Measurements from ENCODE around the gene TXNRD1.
"Not testable (repeated sequence)": the region's sequence is repeated elsewhere in the genome, so short reads cannot be mapped to it uniquely, and the experiment has no call there.

TXNRD1 gene

GRCh38 chr12:104376650-104377513 is 161.3 kb downstream of the TXNRD1 start:
- H3K36me3 Mint-ChIP-seq (ENCODE audit: insufficient read depth) = no peaks in the 10 kb centered on the region
- H3K27ac Mint-ChIP-seq (ENCODE audit: low read depth) = no peak overlapping the region
- H3K4me3 Mint-ChIP-seq = no peak overlapping the region
- no peaks in the 10 kb centered on the region for H3K9me3 Mint-ChIP-seq
- no peak for ATAC-seq (replicated peaks; ENCODE audit: extremely low read depth, poor library complexity, severe bottlenecking)
- H3K4me1 Mint-ChIP-seq = peaks cover 13% of the 10 kb centered on the region
- no peak for DNase-seq (ENCODE audit: low spot score in 2 of 2)
- peaks cover 7% of the 10 kb centered on the region for H3K27me3 Mint-ChIP-seq

- Mint-ChIP-seq H3K4me1 (peaks cover 13% of the 10 kb centered on the region), H3K27ac (ENCODE audit: low read depth) (no peak overlapping the region), H3K4me3 (no peak overlapping the region), H3K9me3 (no peaks in the 10 kb centered on the region), H3K36me3 (ENCODE audit: insufficient read depth) (no peaks in the 10 kb centered on the region), H3K27me3 (peaks cover 8% of the 10 kb centered on the region)
- DNase-seq (ENCODE audit: low spot score in 2 of 2) (no peak), ATAC-seq (replicated peaks; ENCODE audit: extremely low read depth, poor library complexity, severe bottlenecking) (no peak)
Measured at GRCh38 chr12:104377514-104377812, 161.9 kb downstream of the TXNRD1 start.

GRCh38 chr12:104378427-104378826 is 162.8 kb downstream of the TXNRD1 start:
- Mint-ChIP-seq H3K27ac (ENCODE audit: low read depth) (no peak overlapping the region), H3K4me3 (no peak overlapping the region), H3K27me3 (peaks cover 8% of the 10 kb centered on the region), H3K4me1 (peaks cover 13% of the 10 kb centered on the region), H3K9me3 (no peaks in the 10 kb centered on the region), H3K36me3 (ENCODE audit: insufficient read depth) (no peaks in the 10 kb centered on the region)
- no peak for ATAC-seq (replicated peaks; ENCODE audit: extremely low read depth, poor library complexity, severe bottlenecking)
- DNase-seq (ENCODE audit: low spot score in 2 of 2) = no peak

- H3K27ac Mint-ChIP-seq (ENCODE audit: low read depth) = no peak overlapping the region
- DNase-seq (ENCODE audit: low spot score in 2 of 2) (no peak), ATAC-seq (replicated peaks; ENCODE audit: extremely low read depth, poor library complexity, severe bottlenecking) (no peak)
- peaks cover 8% of the 10 kb centered on the region for H3K27me3 Mint-ChIP-seq
- no peaks in the 10 kb centered on the region for H3K9me3 Mint-ChIP-seq
- peaks cover 13% of the 10 kb centered on the region for H3K4me1 Mint-ChIP-seq
- H3K4me3 Mint-ChIP-seq = no peak overlapping the region
- H3K36me3 Mint-ChIP-seq (ENCODE audit: insufficient read depth) = no peaks in the 10 kb centered on the region
Measured at GRCh38 chr12:104381341-104381730, 165.8 kb downstream of the TXNRD1 start.

- Mint-ChIP-seq H3K27me3 (peaks cover 8% of the 10 kb centered on the region), H3K9me3 (no peaks in the 10 kb centered on the region), H3K4me1 (peaks cover 13% of the 10 kb centered on the region), H3K27ac (ENCODE audit: low read depth) (no peak overlapping the region), H3K36me3 (ENCODE audit: insufficient read depth) (no peaks in the 10 kb centered on the region), H3K4me3 (no peak overlapping the region)
- DNase-seq (ENCODE audit: low spot score in 2 of 2) = peak; percentile 73 to 78
- peak; percentile 85 for ATAC-seq (replicated peaks; ENCODE audit: extremely low read depth, poor library complexity, severe bottlenecking)
Measured at GRCh38 chr12:104381731-104382480, 166.3 kb downstream of the TXNRD1 start.

GRCh38 chr12:104384141-104384880 is 168.7 kb downstream of the TXNRD1 start:
- Mint-ChIP-seq H3K4me1 (peaks cover 13% of the 10 kb centered on the region), H3K27me3 (peaks cover 8% of the 10 kb centered on the region)
- no peak for DNase-seq (ENCODE audit: low spot score in 2 of 2)

GRCh38 chr12:104385510-104385909 is 169.9 kb downstream of the TXNRD1 start:
- H3K27ac Mint-ChIP-seq (ENCODE audit: low read depth) = no peak overlapping the region
- H3K9me3 Mint-ChIP-seq = no peaks in the 10 kb centered on the region
- H3K27me3 Mint-ChIP-seq = peaks cover 8% of the 10 kb centered on the region
- no peak for ATAC-seq (replicated peaks; ENCODE audit: extremely low read depth, poor library complexity, severe bottlenecking)
- no peak for DNase-seq (ENCODE audit: low spot score in 2 of 2)
- no peaks in the 10 kb centered on the region for H3K36me3 Mint-ChIP-seq (ENCODE audit: insufficient read depth)
- no peak overlapping the region for H3K4me3 Mint-ChIP-seq
- peaks cover 13% of the 10 kb centered on the region for H3K4me1 Mint-ChIP-seq

More at GRCh38 chr12:104384141-104384880, 168.7 kb downstream of the TXNRD1 start:
- no peak overlapping the region for H3K4me3 Mint-ChIP-seq
- ATAC-seq (replicated peaks; ENCODE audit: extremely low read depth, poor library complexity, severe bottlenecking) = no peak
- H3K9me3 Mint-ChIP-seq = no peaks in the 10 kb centered on the region
- no peak overlapping the region for H3K27ac Mint-ChIP-seq (ENCODE audit: low read depth)
- H3K36me3 Mint-ChIP-seq (ENCODE audit: insufficient read depth) = no peaks in the 10 kb centered on the region

- Mint-ChIP-seq H3K4me3 (no peak overlapping the region), H3K4me1 (peaks cover 11% of the 10 kb centered on the region), H3K27me3 (peaks cover 6% of the 10 kb centered on the region), H3K9me3 (no peaks in the 10 kb centered on the region), H3K36me3 (ENCODE audit: insufficient read depth) (no peaks in the 10 kb centered on the region), H3K27ac (ENCODE audit: low read depth) (no peak overlapping the region)
- ATAC-seq (replicated peaks; ENCODE audit: extremely low read depth, poor library complexity, severe bottlenecking) (no peak), DNase-seq (ENCODE audit: low spot score in 2 of 2) (no peak)
Measured at GRCh38 chr12:104386461-104386860, 170.9 kb downstream of the TXNRD1 start.

- peaks cover 4% of the 10 kb centered on the region for H3K4me1 Mint-ChIP-seq
- ATAC-seq (replicated peaks; ENCODE audit: extremely low read depth, poor library complexity, severe bottlenecking) (no peak), DNase-seq (ENCODE audit: low spot score in 2 of 2) (no peak)
- no peak overlapping the region for H3K4me3 Mint-ChIP-seq
- H3K27ac Mint-ChIP-seq (ENCODE audit: low read depth) = no peak overlapping the region
- H3K27me3 Mint-ChIP-seq = no peaks in the 10 kb centered on the region
- H3K36me3 Mint-ChIP-seq (ENCODE audit: insufficient read depth) = no peaks in the 10 kb centered on the region
- no peaks in the 10 kb centered on the region for H3K9me3 Mint-ChIP-seq
Measured at GRCh38 chr12:104387190-104387589, 171.6 kb downstream of the TXNRD1 start.

- H3K27me3 Mint-ChIP-seq; H3K36me3 Mint-ChIP-seq (ENCODE audit: insufficient read depth); ATAC-seq (replicated peaks; ENCODE audit: extremely low read depth, poor library complexity, severe bottlenecking); H3K4me3 Mint-ChIP-seq; H3K9me3 Mint-ChIP-seq; DNase-seq (ENCODE audit: low spot score in 2 of 2); H3K27ac Mint-ChIP-seq (ENCODE audit: low read depth); H3K4me1 Mint-ChIP-seq: not testable (repeated sequence)
Measured at GRCh38 chr12:104394086-104394485, 178.5 kb downstream of the TXNRD1 start.

All from central memory CD8-positive, alpha-beta T cell (primary cell).